H1 (cell line): Measurements from ENCODE around the gene DCP2. TPM values are rescaled to one million over a fixed set of nuclear protein-coding genes. Genes with fewer than 3 reads are reported as not detected.

Experiments used
- CTCF ChIA-PET: fragments of 300-600 bp; sonication (Branson Sonifier 250); formaldehyde crosslinking; loops from one replicate; lab custom pipeline; 2021; ENCODE audit not compliant: partially characterized antibody; lab: Charles Lee
- POLR2A ChIA-PET: fragments of 300-600 bp; sonication (Branson Sonifier 250); formaldehyde crosslinking; loops from one replicate; lab custom pipeline; 2021; ENCODE audit warnings: inconsistent platforms; ENCODE audit not compliant: partially characterized antibody; lab: Charles Lee
- DNase-seq, 2 experiments: peaks; one replicate each; pipeline versions ENCODE4 v3.0.0 to v3.0.0-alpha.2; 2010 to 2022; ENCODE audit warnings: low spot score in 2 of 2, low read depth in 1 of 2, mixed read lengths in 1 of 2
- FAIRE-seq: peaks from 2 replicates; lab custom pipeline; 2011; peaks lifted over from hg19 to GRCh38; lab: Jason Lieb, UNC
- H2AFZ ChIP-seq: 2 replicates; pipeline ENCODE4 v1.8.1; 2012; ENCODE audit warnings: low read length, inconsistent platforms
- H2AK5ac ChIP-seq: 2 replicates; pipeline ENCODE4 v1.6.1; 2013; ENCODE audit warnings: low read depth, low read length
- H2BK120ac ChIP-seq: replicated peaks from 2 replicates; pipeline ENCODE3; 2013; ENCODE audit warnings: low read depth, low read length, inconsistent platforms
- H2BK12ac ChIP-seq: 2 replicates; pipeline ENCODE4 v1.6.1; 2013; ENCODE audit warnings: low read depth, low read length
- H2BK15ac ChIP-seq: 2 replicates; pipeline ENCODE4 v1.6.1; 2013; ENCODE audit warnings: low read length
- H2BK20ac ChIP-seq: 2 replicates; pipeline ENCODE4 v1.6.1; 2013; ENCODE audit warnings: low read length
- H2BK5ac ChIP-seq: 2 replicates; pipeline ENCODE4 v1.6.1; 2013; ENCODE audit warnings: low read depth, low read length
- H3K14ac ChIP-seq: 2 replicates; pipeline ENCODE4 v1.6.1; 2013; ENCODE audit warnings: inconsistent platforms; ENCODE audit not compliant: insufficient read length
- H3K18ac ChIP-seq: 2 replicates; pipeline ENCODE4 v1.6.1; 2013; ENCODE audit warnings: low read length; ENCODE audit errors: extremely low read depth
- H3K23ac ChIP-seq: 2 replicates; pipeline ENCODE4 v1.6.1; 2013; ENCODE audit warnings: inconsistent platforms; ENCODE audit not compliant: insufficient read length
- H3K23me2 ChIP-seq: 2 replicates; pipeline ENCODE4 v1.6.1; 2013; ENCODE audit warnings: low read depth, low read length
- H3K27ac ChIP-seq: 2 replicates; pipeline ENCODE4 v1.6.1; 2011; ENCODE audit warnings: low read depth, low read length, inconsistent platforms
- H3K27me3 ChIP-seq, 4 experiments: replicated peaks in 1 of 4; 1 replicate in 1 of 4; 2 replicates in 3 of 4; pipeline versions ENCODE4 v1.6.1 to v1.8.1; 2011 to 2013; ENCODE audit warnings: low read length in 3 of 4, mild to moderate bottlenecking in 3 of 4, inconsistent platforms in 2 of 4, mixed read lengths in 2 of 4, moderate library complexity in 1 of 4; ENCODE audit not compliant: control insufficient read depth in 3 of 4, insufficient read depth in 3 of 4; ENCODE audit errors: extremely low read depth in 1 of 4
- H3K36me3 ChIP-seq, 4 experiments: 2 replicates each; pipeline versions ENCODE4 v1.6.1 to v1.8.1; 2011 to 2013; ENCODE audit warnings: mild to moderate bottlenecking in 4 of 4, low read length in 3 of 4, moderate library complexity in 2 of 4, control low read depth in 1 of 4, inconsistent platforms in 1 of 4; ENCODE audit not compliant: insufficient read depth in 4 of 4, control insufficient read depth in 2 of 4
- H3K4ac ChIP-seq: replicated peaks from 2 replicates; pipeline ENCODE3; 2013; ENCODE audit warnings: low read length, low read depth, mixed read lengths, inconsistent platforms; ENCODE audit not compliant: insufficient read length
- H3K4me1 ChIP-seq, 4 experiments: replicated peaks in 1 of 4; 1 replicate in 1 of 4; 2 replicates in 3 of 4; pipeline versions ENCODE4 v1.6.1 to v1.8.1; 2011 to 2013; ENCODE audit warnings: low read length in 3 of 4, inconsistent platforms in 2 of 4, mixed read lengths in 1 of 4; ENCODE audit not compliant: insufficient read depth in 4 of 4, control insufficient read depth in 3 of 4
- H3K4me2 ChIP-seq, 2 experiments: 2 replicates each; pipeline versions ENCODE4 v1.6.1 to v1.8.1; 2011 to 2013; ENCODE audit warnings: low read depth in 2 of 2, low read length in 2 of 2, control low read depth in 1 of 2, inconsistent platforms in 1 of 2, mild to moderate bottlenecking in 1 of 2; ENCODE audit not compliant: insufficient read depth in 1 of 2
- H3K4me3 ChIP-seq, 4 experiments: fragments of 200-600, 300-600 bp in 1 of 4; sonication (generic), shearing (Covaris generic), sonication (Bioruptor Twin) in 1 of 4; 2 replicates each; pipeline versions ENCODE4 v1.5.1 to v1.8.1; 2011 to 2016; ENCODE audit warnings: low read length in 4 of 4, low read depth in 3 of 4, control low read depth in 2 of 4, inconsistent platforms in 2 of 4, mild to moderate bottlenecking in 2 of 4, mixed read lengths in 1 of 4, moderate library complexity in 1 of 4; ENCODE audit not compliant: insufficient read depth in 2 of 4; ENCODE audit errors: extremely low read depth in 1 of 4
- H3K56ac ChIP-seq: replicated peaks from 2 replicates; pipeline ENCODE3; 2013; ENCODE audit warnings: low read depth, mild to moderate bottlenecking, mixed read lengths, low read length, inconsistent platforms; ENCODE audit not compliant: insufficient read length
- H3K79me1 ChIP-seq: 2 replicates; pipeline ENCODE4 v1.6.1; 2013; ENCODE audit warnings: low read depth, low read length, control low read depth
- H3K79me2 ChIP-seq, 2 experiments: 2 replicates each; pipeline versions ENCODE4 v1.6.1 to v1.8.1; 2012 to 2013; ENCODE audit warnings: low read length in 2 of 2, mild to moderate bottlenecking in 2 of 2, inconsistent platforms in 1 of 2; ENCODE audit not compliant: insufficient read depth in 2 of 2, control insufficient read depth in 1 of 2
- H3K9ac ChIP-seq, 4 experiments: replicated peaks in 1 of 4; 1 replicate in 1 of 4; 2 replicates in 3 of 4; pipeline versions ENCODE4 v1.6.1 to v1.8.1; 2011 to 2013; ENCODE audit warnings: low read depth in 3 of 4, low read length in 3 of 4, control low read depth in 2 of 4, mild to moderate bottlenecking in 2 of 4, moderate library complexity in 2 of 4, inconsistent platforms in 1 of 4; ENCODE audit errors: extremely low read depth in 1 of 4
- H3K9me3 ChIP-seq, 2 experiments: 2 replicates each; pipeline versions ENCODE4 v1.6.1 to v1.8.1; 2012 to 2013; ENCODE audit warnings: mild to moderate bottlenecking in 2 of 2, moderate library complexity in 2 of 2, control low read depth in 1 of 2, inconsistent platforms in 1 of 2, low read depth in 1 of 2, low read length in 1 of 2, mixed read lengths in 1 of 2; ENCODE audit not compliant: insufficient read depth in 2 of 2
- H4K20me1 ChIP-seq, 2 experiments: replicated peaks in 1 of 2; 2 replicates each; pipeline versions ENCODE3 to v1.8.1; 2011 to 2013; ENCODE audit warnings: inconsistent platforms in 2 of 2, low read length in 2 of 2, mild to moderate bottlenecking in 1 of 2; ENCODE audit not compliant: insufficient read depth in 2 of 2, control insufficient read depth in 1 of 2
- H4K5ac ChIP-seq: 2 replicates; pipeline ENCODE4 v1.6.1; 2013; ENCODE audit warnings: low read length, low read depth, mixed read lengths, inconsistent platforms; ENCODE audit not compliant: insufficient read length
- H4K8ac ChIP-seq: 2 replicates; pipeline ENCODE4 v1.8.0; 2013; ENCODE audit warnings: mild to moderate bottlenecking, moderate library complexity, low read length, inconsistent platforms; ENCODE audit not compliant: insufficient read depth; ENCODE audit errors: extremely low read depth
- H4K91ac ChIP-seq: replicated peaks from 2 replicates; pipeline ENCODE3; 2013; ENCODE audit warnings: low read length, mixed read lengths, inconsistent platforms; ENCODE audit not compliant: insufficient read length
- WGBS, 2 experiments: shearing (Covaris generic) in 1 of 2; methylation state at CpG; one replicate each; pipeline versions ENCODE4 v1.1.6 to v1.1.7; 2013 to 2015; ENCODE audit warnings: low lambda C conversion rate in 2 of 2, mixed read lengths in 2 of 2, inconsistent platforms in 1 of 2, low coverage in 1 of 2, missing lambda C conversion rate in 1 of 2; ENCODE audit not compliant: insufficient replicate concordance in 2 of 2, insufficient coverage in 1 of 2, insufficient read length in 1 of 2; ENCODE audit errors: extremely low coverage in 1 of 2, missing lambda C conversion rate in 1 of 2; 5-methylcytosine and 5-hydroxymethylcytosine counted together
- polyA plus RNA-seq, 7 experiments: library from polyadenylated mRNA; depleted of rRNA in 3 of 7; stranded (reverse) in 5 of 7; unstranded in 2 of 7; fragments of >200 nt in 5 of 7; fragments of 200-250 nt in 2 of 7; gene quantifications; 1 replicate in 5 of 7; 2 replicates in 1 of 7; 4 replicates in 1 of 7; pipeline versions ENCODE4 v1.2.1 to v1.2.3, GENCODE V29; 2011 to 2013; ENCODE audit warnings: missing spikeins in 2 of 7, mixed read lengths in 2 of 7
- total RNA-seq: library from RNA; stranded (reverse); fragmentation: NEBNext Ultra II Directional; extraction: Animal tissue kit (Norgen Biotek cat#: 25700); gene quantifications from 2 replicates; pipeline ENCODE4 v1.2.1, GENCODE V29; 2021

The DCP2 gene
- total and polyA plus RNA-seq, 2 of the 8 experiments (the other 6 are each of a cell fraction or from before 2014, with no cell fraction given), result 14.4 to 162 TPM

- no peak overlapping the region for H3K14ac ChIP-seq
- 89% methylated on average over 2 of the region's 2 CpGs; no CpG with 5 or more reads in 1 of the 2 experiments for WGBS, 2 experiments
- no peak overlapping the region for H3K23ac ChIP-seq
- POLR2A ChIA-PET, result no interaction called here
- H3K27ac ChIP-seq, result no peak overlapping the region
- H2BK15ac ChIP-seq, result no peak overlapping the region
- H3K4ac ChIP-seq, result no peak overlapping the region
- H4K5ac ChIP-seq, result no peak overlapping the region
- CTCF ChIA-PET, result interaction anchor here (0.7 to 2.5 kb wide), 3 partner anchors 10 to 51 kb away, joined by 4 to 6 read pairs (median 5); no protein-coding TSS in a partner anchor
- no peak overlapping the region for H4K8ac ChIP-seq
- H3K18ac ChIP-seq, result no peak overlapping the region
- FAIRE-seq (no peak), DNase-seq (no peak)
- no peak overlapping the region for H2BK12ac ChIP-seq
- H2BK120ac ChIP-seq, result no peak overlapping the region
- no peak overlapping the region for H2AK5ac ChIP-seq
- H3K9ac ChIP-seq, result no peak overlapping the region
- H3K23me2 ChIP-seq, result no peaks in the 10 kb centered on the region
- no peak overlapping the region for H2BK20ac ChIP-seq
- no peaks in the 10 kb centered on the region for H3K27me3 ChIP-seq
- peaks cover 0 to 7% (median 0%) of the 10 kb centered on the region in 4 experiments; a peak in 2 of 8 replicates for H3K36me3 ChIP-seq
- no peaks in the 10 kb centered on the region for H3K79me2 ChIP-seq
- no peak overlapping the region for H2AFZ ChIP-seq
- no peak overlapping the region for H4K91ac ChIP-seq
- H2BK5ac ChIP-seq, result no peak overlapping the region
- no peak overlapping the region for H3K4me3 ChIP-seq
- H3K4me2 ChIP-seq, result no peak overlapping the region
- no peaks in the 10 kb centered on the region for H4K20me1 ChIP-seq
- no peaks in the 10 kb centered on the region for H3K9me3 ChIP-seq
- H3K4me1 ChIP-seq, result no peaks in the 10 kb centered on the region
- H3K56ac ChIP-seq, result no peak overlapping the region
- H3K79me1 ChIP-seq, result no peaks in the 10 kb centered on the region
Observed at GRCh38 chr5:113047234-113047633, 70.6 kb downstream of the DCP2 start.
